ENCODE results near the gene TBX5. TPM values are rescaled to one million over a fixed set of nuclear protein-coding genes. Genes with fewer than 3 reads are reported as not detected.

Gene TBX5
- total and polyA plus RNA-seq, 2 donors from 2014 or later = not detected

- Histone ChIP-seq H3K27me3 (ENCODE audit: control insufficient read depth, insufficient read depth, low read length) (peaks cover 61% of the 10 kb centered on the region), H3K4me1 (ENCODE audit: control insufficient read depth in 2 of 3, insufficient read depth in 2 of 3, low read depth in 1 of 3, low read length in 3 of 3) (no peaks in the 10 kb centered on the region)
- intact Hi-C loops (cut with DNase I) = no loop called here
Observed at GRCh38 chr12:114447274-114447716, 41.4 kb upstream of the TBX5 start.

GRCh38 chr12:114445401-114446323, 39.7 kb upstream of the TBX5 start:
- FAIRE-seq (no peak), DNase-seq (no peak)
- Histone ChIP-seq H3K27ac (ENCODE audit: low read depth in 2 of 2, low read length in 2 of 2) (no peak overlapping the region), H3K4me3 (ENCODE audit: low read length in 3 of 3) (no peak overlapping the region), H3K36me3 (ENCODE audit: control insufficient read depth in 2 of 3, insufficient read depth in 3 of 3, low read length in 3 of 3) (no peaks in the 10 kb centered on the region), H3K27me3 (ENCODE audit: control insufficient read depth, insufficient read depth, low read length) (peaks cover 66% of the 10 kb centered on the region), H3K9ac (ENCODE audit: low read length in 3 of 3) (no peak overlapping the region), H3K4me1 (ENCODE audit: control insufficient read depth in 2 of 3, insufficient read depth in 2 of 3, low read depth in 1 of 3, low read length in 3 of 3) (no peaks in the 10 kb centered on the region), H3K9me3 (ENCODE audit: control insufficient read depth in 2 of 3, insufficient read depth in 1 of 3, low read length in 3 of 3) (no peaks in the 10 kb centered on the region)
- TF ChIP-seq CTCF (IDR thresholded peaks at IDR 0.05; ENCODE audit: borderline replicate concordance, extremely low read depth, insufficient read depth) = no peak
- intact Hi-C loops (cut with DNase I) = no loop called here

More at GRCh38 chr12:114447274-114447716, 41.4 kb upstream of the TBX5 start:
- no peak overlapping the region for H3K9ac ChIP-seq (ENCODE audit: low read length in 3 of 3)
- TF ChIP-seq CTCF (IDR thresholded peaks at IDR 0.05; ENCODE audit: borderline replicate concordance, extremely low read depth, insufficient read depth) = no peak
- DNase-seq (peak in 1 of 5 donors; percentile 5), FAIRE-seq (no peak)
- no peak overlapping the region for H3K27ac ChIP-seq (ENCODE audit: low read depth in 2 of 2, low read length in 2 of 2)
- H3K36me3 ChIP-seq (ENCODE audit: control insufficient read depth in 2 of 3, insufficient read depth in 3 of 3, low read length in 3 of 3) = no peaks in the 10 kb centered on the region
- H3K4me3 ChIP-seq (ENCODE audit: low read length in 3 of 3) = no peak overlapping the region
- H3K9me3 ChIP-seq (ENCODE audit: control insufficient read depth in 2 of 3, insufficient read depth in 1 of 3, low read length in 3 of 3) = no peaks in the 10 kb centered on the region

GRCh38 chr12:114444422-114445279, 38.7 kb upstream of the TBX5 start:
- H3K9me3 ChIP-seq (ENCODE audit: control insufficient read depth in 2 of 3, insufficient read depth in 1 of 3, low read length in 3 of 3) = no peaks in the 10 kb centered on the region

More at GRCh38 chr12:114444422-114445279, 38.7 kb upstream of the TBX5 start:
- intact Hi-C loops (cut with DNase I) = no loop called here
- no peak for DNase-seq
- no peaks in the 10 kb centered on the region for H3K4me1 ChIP-seq (ENCODE audit: control insufficient read depth in 2 of 3, insufficient read depth in 2 of 3, low read depth in 1 of 3, low read length in 3 of 3)
- no peak overlapping the region for H3K27ac ChIP-seq (ENCODE audit: low read depth in 2 of 2, low read length in 2 of 2)
- no peak overlapping the region for H3K9ac ChIP-seq (ENCODE audit: low read length in 3 of 3)
- no peak overlapping the region for H3K4me3 ChIP-seq (ENCODE audit: low read length in 3 of 3)
- H3K27me3 ChIP-seq (ENCODE audit: control insufficient read depth, insufficient read depth, low read length) = peaks cover 67% of the 10 kb centered on the region
- H3K36me3 ChIP-seq (ENCODE audit: control insufficient read depth in 2 of 3, insufficient read depth in 3 of 3, low read length in 3 of 3) = no peaks in the 10 kb centered on the region
- no peak for TF ChIP-seq CTCF (IDR thresholded peaks at IDR 0.05; ENCODE audit: borderline replicate concordance, extremely low read depth, insufficient read depth)
- no peak for FAIRE-seq
